ENCODE measurements around the gene SETD5.

- TF ChIP-seq CTCF (IDR thresholded peaks at IDR 0.05): no peak
- TF ChIP-seq EZH2 (IDR thresholded peaks at IDR 0.05; ENCODE audit: borderline replicate concordance, insufficient read depth, low read depth, low read length, poor library complexity, severe bottlenecking): no peak
Measured at GRCh38 chr3:9361691-9362388, 35.6 kb upstream of the SETD5 start.

All from B cell (primary cell).